Astrocyte (in vitro differentiated cells and primary cell): Measurements from ENCODE around the gene DUSP6.

Experiments used
- CTCF ChIP-seq: IDR thresholded peaks from 2 replicates; pipeline ENCODE4 v1.5.1; 2011; ENCODE audit warnings: low read depth, mild to moderate bottlenecking, inconsistent platforms, low read length, moderate library complexity; ENCODE audit not compliant: insufficient read depth
- EZH2 ChIP-seq: IDR thresholded peaks from 2 replicates; pipeline ENCODE4 v1.6.1; 2012; ENCODE audit warnings: mild to moderate bottlenecking, low read length, inconsistent platforms; ENCODE audit not compliant: insufficient read depth

- no peak for TF ChIP-seq CTCF
- no peak for TF ChIP-seq EZH2
Measured at GRCh38 chr12:89382328-89382727, 30.0 kb upstream of the DUSP6 start.
